ENCODE results near the gene CEMP1.

Gene CEMP1

DNA sequence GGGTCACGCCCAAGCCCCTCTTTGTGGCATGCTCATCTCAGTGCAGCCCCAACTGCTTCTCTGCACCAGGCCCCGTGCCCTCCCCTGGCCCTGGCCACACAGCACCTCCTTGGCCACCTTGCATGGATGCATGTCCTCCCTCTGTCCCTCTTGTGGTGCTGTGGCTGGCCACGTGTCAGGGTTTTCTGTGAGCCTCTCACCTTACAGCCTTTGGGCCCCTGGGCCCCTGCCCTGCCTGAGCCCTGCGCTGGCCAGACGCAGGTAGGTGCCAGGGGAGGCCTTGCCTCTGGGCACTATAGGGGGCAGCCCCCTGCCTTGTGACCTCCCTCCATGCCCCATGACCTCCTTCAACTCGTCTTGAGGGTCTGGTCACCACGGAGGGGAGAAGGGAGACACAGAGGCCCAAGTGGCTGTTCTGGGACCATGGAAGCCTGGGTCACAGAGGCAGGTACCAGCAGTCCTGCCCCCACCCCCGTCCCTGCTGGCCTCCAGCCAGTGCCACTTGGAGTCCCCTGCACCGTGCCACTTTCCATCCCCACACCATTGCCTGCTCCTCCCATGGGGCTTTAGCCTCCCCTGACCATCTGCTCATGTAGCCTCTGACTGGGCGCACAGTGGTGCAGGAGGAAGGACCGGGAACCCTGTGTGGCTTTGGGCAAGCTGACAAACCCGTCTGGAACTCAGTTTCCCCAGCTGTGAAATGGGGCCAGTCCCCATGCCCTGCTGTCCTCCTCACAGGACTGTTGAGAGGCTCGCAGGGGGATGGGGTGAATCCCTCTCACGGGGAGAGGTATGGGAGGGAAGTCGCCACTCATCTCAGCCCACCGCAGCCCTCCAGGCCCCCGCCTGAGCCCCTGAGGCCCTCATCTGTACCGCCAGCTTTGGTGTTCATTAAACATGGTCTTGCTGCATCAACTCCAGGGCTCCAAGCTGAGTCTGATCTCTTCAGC, 29.0 kb downstream of the CEMP1 start:
- no peak for DNase-seq (ENCODE audit: low spot score)
- TF ChIP-seq, protein P1, sequence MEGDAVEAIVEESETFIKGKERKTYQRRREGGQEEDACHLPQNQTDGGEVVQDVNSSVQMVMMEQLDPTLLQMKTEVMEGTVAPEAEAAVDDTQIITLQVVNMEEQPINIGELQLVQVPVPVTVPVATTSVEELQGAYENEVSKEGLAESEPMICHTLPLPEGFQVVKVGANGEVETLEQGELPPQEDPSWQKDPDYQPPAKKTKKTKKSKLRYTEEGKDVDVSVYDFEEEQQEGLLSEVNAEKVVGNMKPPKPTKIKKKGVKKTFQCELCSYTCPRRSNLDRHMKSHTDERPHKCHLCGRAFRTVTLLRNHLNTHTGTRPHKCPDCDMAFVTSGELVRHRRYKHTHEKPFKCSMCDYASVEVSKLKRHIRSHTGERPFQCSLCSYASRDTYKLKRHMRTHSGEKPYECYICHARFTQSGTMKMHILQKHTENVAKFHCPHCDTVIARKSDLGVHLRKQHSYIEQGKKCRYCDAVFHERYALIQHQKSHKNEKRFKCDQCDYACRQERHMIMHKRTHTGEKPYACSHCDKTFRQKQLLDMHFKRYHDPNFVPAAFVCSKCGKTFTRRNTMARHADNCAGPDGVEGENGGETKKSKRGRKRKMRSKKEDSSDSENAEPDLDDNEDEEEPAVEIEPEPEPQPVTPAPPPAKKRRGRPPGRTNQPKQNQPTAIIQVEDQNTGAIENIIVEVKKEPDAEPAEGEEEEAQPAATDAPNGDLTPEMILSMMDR (IDR thresholded peaks at IDR 0.05; ENCODE audit: extremely low read depth, insufficient read depth, missing control alignments): no peak
- in situ Hi-C loops (cut with MboI; ENCODE audit: low pct_unique_long_range_greater_than_20kb, low sequenced_read_pairs, unreplicated experiment): no loop called here

DNA sequence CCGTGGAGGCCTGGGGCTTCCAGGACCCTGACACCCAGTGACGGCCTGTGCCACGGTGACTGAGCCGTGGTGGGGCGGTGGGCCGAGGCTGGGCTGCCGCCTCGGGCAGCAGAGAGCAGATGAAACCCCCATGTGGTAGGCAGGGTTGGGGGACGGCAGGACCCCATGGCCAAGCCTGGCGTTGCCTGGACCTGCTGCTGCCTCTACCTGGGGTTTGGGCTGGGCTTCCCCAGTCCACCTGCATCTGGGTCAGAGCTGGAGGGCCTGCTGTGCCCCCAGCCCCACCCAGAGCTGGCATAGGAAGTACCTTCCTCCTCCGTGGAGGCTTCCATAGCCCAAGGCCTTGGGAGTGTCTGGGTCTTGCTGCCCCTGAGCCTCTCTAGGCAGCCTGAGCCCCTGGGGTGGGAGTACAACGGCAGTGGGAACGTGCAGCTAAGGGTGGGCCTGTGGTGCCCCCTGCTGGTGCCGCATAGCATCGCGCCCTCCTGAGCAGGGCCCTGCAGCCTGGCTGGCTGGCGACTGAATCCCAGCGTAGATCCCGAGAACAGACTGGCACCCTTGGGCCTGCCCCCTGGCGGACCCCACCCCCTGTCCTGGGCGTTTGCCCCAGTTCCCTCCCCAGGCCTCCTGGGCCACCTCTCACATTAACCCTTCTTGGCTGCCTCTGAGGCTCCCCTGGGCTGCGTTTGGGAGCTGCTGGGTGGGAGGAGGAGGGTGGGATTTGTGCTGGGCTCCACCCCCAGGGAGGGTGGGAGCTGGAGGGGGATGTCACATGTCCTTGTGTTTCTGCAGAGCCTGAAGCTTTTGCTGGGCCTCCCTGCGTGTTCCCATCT, 30.1 kb downstream of the CEMP1 start:
- in situ Hi-C loops (cut with MboI; ENCODE audit: low pct_unique_long_range_greater_than_20kb, low sequenced_read_pairs, unreplicated experiment): no loop called here
- peak; percentile 90 for DNase-seq (ENCODE audit: low spot score)
- TF ChIP-seq, protein P1 (IDR thresholded peaks at IDR 0.05; ENCODE audit: extremely low read depth, insufficient read depth, missing control alignments): peak; percentile 99

DNA sequence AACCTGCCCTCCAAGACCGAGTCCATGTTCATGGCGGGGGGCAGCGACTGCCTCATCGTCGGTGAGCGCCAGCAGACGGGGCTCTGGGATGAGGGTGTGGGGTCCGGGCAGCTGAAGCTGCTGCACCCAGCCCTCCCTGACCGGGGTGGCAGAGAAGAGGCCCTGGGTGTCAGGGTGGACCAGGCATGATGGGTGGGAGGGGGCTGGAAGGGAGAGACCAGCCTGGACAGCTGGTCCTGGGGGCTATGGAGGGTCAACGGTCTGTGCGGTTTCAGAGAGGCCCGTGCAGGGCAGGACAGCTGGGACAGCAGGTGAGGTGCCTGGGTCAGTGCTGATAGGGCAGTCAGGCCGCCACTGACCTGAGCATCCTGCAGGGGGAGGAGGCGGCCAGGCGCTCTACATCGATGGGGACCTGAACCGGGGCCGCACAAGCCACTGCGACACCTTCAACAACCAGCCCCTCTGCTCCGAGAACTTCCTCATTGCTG, 30.7 kb downstream of the CEMP1 start:
- in situ Hi-C loops (cut with MboI; ENCODE audit: low pct_unique_long_range_greater_than_20kb, low sequenced_read_pairs, unreplicated experiment): no loop called here
- TF ChIP-seq, protein P1 (IDR thresholded peaks at IDR 0.05; ENCODE audit: extremely low read depth, insufficient read depth, missing control alignments): no peak
- no peak for DNase-seq (ENCODE audit: low spot score)

DNA sequence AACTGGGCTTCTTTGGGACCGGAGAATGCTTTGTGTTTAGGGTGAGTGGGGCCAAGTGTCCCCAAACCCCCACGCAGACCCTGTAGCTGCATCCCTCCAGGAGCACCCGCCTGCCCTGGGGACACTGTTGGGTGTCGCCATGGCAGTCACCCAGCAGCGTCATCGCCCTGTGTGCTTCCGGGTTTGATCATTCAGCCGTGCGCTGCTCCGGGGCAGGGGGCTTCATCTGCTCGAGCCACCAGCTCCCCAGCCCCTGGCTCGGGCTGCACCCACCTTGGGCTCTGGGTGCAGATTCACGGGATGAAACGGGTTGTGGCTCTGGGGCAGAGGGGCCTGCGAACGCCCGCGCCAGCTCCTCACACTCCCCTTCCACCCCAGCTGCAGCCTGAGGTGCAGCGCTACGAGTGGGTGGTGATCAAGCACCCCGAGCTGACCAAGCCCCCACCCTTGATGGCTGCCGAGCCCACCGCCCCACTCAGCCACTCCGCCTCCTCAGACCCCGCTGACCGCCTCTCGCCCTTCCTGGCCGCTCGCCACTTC, 31.2 kb downstream of the CEMP1 start:
- no peak for DNase-seq (ENCODE audit: low spot score)
- TF ChIP-seq, protein P1 (IDR thresholded peaks at IDR 0.05; ENCODE audit: extremely low read depth, insufficient read depth, missing control alignments): no peak
- in situ Hi-C loops (cut with MboI; ENCODE audit: low pct_unique_long_range_greater_than_20kb, low sequenced_read_pairs, unreplicated experiment): loop anchor here (10.0 kb wide), 1 partner anchor 55 kb away; no protein-coding TSS in a partner anchor

DNA sequence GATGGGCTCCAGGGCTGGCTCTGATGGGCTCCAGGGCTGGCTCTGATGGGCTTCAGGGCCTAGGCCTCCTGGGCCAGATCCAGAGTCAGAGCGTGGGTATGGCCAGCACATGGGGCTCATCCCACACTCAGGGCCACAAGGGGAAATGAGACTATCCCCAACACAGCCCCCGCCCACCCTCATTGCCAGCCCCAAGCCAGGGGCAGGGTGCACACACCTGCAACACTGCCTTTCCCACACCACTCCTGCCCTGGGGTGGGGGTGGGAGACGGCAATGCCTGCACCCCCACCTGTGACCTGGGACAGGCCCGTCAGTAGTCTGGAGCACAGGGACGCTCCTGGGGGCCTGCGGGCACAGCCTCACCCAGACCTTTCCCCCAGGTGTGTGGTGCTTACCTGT, 31.8 kb downstream of the CEMP1 start:
- TF ChIP-seq, protein P1 (IDR thresholded peaks at IDR 0.05; ENCODE audit: extremely low read depth, insufficient read depth, missing control alignments): no peak
- in situ Hi-C loops (cut with MboI; ENCODE audit: low pct_unique_long_range_greater_than_20kb, low sequenced_read_pairs, unreplicated experiment): loop anchor here (10.0 kb wide), 1 partner anchor 55 kb away; no protein-coding TSS in a partner anchor
- DNase-seq (ENCODE audit: low spot score): no peak

All from GM13977 (cell line).